ENCODE data around the gene CACNA1A. TPM values are rescaled to one million over a fixed set of nuclear protein-coding genes. Genes with fewer than 3 reads are reported as not detected.

Gene CACNA1A
- total RNA-seq, 2 experiments from 2014 or later, result 1.4 to 2.1 TPM

- no peak for DNase-seq
- ATAC-seq, result no peak
- H3K4me3 Mint-ChIP-seq, result no peak overlapping the region
- peaks cover 30% of the 10 kb centered on the region for H3K27me3 Mint-ChIP-seq
- H3K36me3 Mint-ChIP-seq, result no peaks in the 10 kb centered on the region
- no peaks in the 10 kb centered on the region for H3K4me1 Mint-ChIP-seq
- CTCF ChIA-PET, result no interaction called here
- no peak overlapping the region for H3K27ac Mint-ChIP-seq
- no peaks in the 10 kb centered on the region for H3K9me3 Mint-ChIP-seq (ENCODE audit: low read depth)
These were observed 5.7 kb upstream of the CACNA1A start for GRCh38 chr19:13511947-13512346.

GRCh38 chr19:13507053-13507611 lies 853 bp upstream of the CACNA1A start:
- Mint-ChIP-seq H3K4me3 (no peak overlapping the region), H3K4me1 (no peaks in the 10 kb centered on the region), H3K9me3 (ENCODE audit: low read depth) (no peaks in the 10 kb centered on the region), H3K27ac (no peak overlapping the region), H3K27me3 (peaks cover 56% of the 10 kb centered on the region), H3K36me3 (no peaks in the 10 kb centered on the region)
- CTCF ChIA-PET, result no interaction called here
- ATAC-seq (no peak), DNase-seq (no peak)

GRCh38 chr19:13505761-13506470 lies 363 bp downstream of the CACNA1A start:
- H3K9me3 Mint-ChIP-seq (ENCODE audit: low read depth), result no peaks in the 10 kb centered on the region
- CTCF ChIA-PET, result no interaction called here
- H3K4me3 Mint-ChIP-seq, result no peak overlapping the region
- H3K36me3 Mint-ChIP-seq, result no peaks in the 10 kb centered on the region
- H3K4me1 Mint-ChIP-seq, result no peaks in the 10 kb centered on the region
- no peak for ATAC-seq
- H3K27me3 Mint-ChIP-seq, result peaks cover 56% of the 10 kb centered on the region
- H3K27ac Mint-ChIP-seq, result no peak overlapping the region
- no peak for DNase-seq

- DNase-seq (no peak), ATAC-seq (no peak)
- H3K4me3 Mint-ChIP-seq, result no peak overlapping the region
- H3K27me3 Mint-ChIP-seq, result peaks cover 53% of the 10 kb centered on the region
- H3K36me3 Mint-ChIP-seq, result no peaks in the 10 kb centered on the region
- no peaks in the 10 kb centered on the region for H3K9me3 Mint-ChIP-seq (ENCODE audit: low read depth)
- no peaks in the 10 kb centered on the region for H3K4me1 Mint-ChIP-seq
- CTCF ChIA-PET, result no interaction called here
- no peak overlapping the region for H3K27ac Mint-ChIP-seq
These were observed 1.0 kb downstream of the CACNA1A start for GRCh38 chr19:13505164-13505695.

- Mint-ChIP-seq H3K36me3 (no peaks in the 10 kb centered on the region), H3K4me3 (no peak overlapping the region)
- no peak for ATAC-seq
These were observed 2.6 kb downstream of the CACNA1A start for GRCh38 chr19:13503570-13504235.

GRCh38 chr19:13502231-13502630 lies 4.0 kb downstream of the CACNA1A start:
- ATAC-seq (no peak), DNase-seq (no peak)
- Mint-ChIP-seq H3K27me3 (peaks cover 31% of the 10 kb centered on the region), H3K36me3 (no peaks in the 10 kb centered on the region), H3K4me3 (no peak overlapping the region), H3K4me1 (no peaks in the 10 kb centered on the region), H3K9me3 (ENCODE audit: low read depth) (no peaks in the 10 kb centered on the region), H3K27ac (no peak overlapping the region)
- CTCF ChIA-PET, result no interaction called here

More at GRCh38 chr19:13503570-13504235, 2.6 kb downstream of the CACNA1A start:
- Mint-ChIP-seq H3K4me1 (no peaks in the 10 kb centered on the region), H3K27ac (no peak overlapping the region), H3K9me3 (ENCODE audit: low read depth) (no peaks in the 10 kb centered on the region), H3K27me3 (peaks cover 42% of the 10 kb centered on the region)
- DNase-seq, result no peak
- CTCF ChIA-PET, result no interaction called here

GRCh38 chr19:13499692-13500091 lies 6.6 kb downstream of the CACNA1A start:
- Mint-ChIP-seq H3K9me3 (ENCODE audit: low read depth) (no peaks in the 10 kb centered on the region), H3K27ac (no peak overlapping the region), H3K36me3 (no peaks in the 10 kb centered on the region), H3K4me1 (no peaks in the 10 kb centered on the region), H3K27me3 (peaks cover 16% of the 10 kb centered on the region), H3K4me3 (no peak overlapping the region)
- CTCF ChIA-PET, result no interaction called here
- no peak for DNase-seq
- ATAC-seq, result no peak

GRCh38 chr19:13493516-13494310 lies 12.6 kb downstream of the CACNA1A start:
- no peaks in the 10 kb centered on the region for H3K4me1 Mint-ChIP-seq
- DNase-seq, result no peak
- H3K4me3 Mint-ChIP-seq, result no peak overlapping the region
- CTCF ChIA-PET, result interaction anchor here (1.6 kb wide), 1 partner anchor 95 kb away, joined by 3 read pairs; no protein-coding TSS in a partner anchor
- no peaks in the 10 kb centered on the region for H3K36me3 Mint-ChIP-seq
- no peak overlapping the region for H3K27ac Mint-ChIP-seq
- no peaks in the 10 kb centered on the region for H3K27me3 Mint-ChIP-seq
- H3K9me3 Mint-ChIP-seq (ENCODE audit: low read depth), result no peaks in the 10 kb centered on the region
- no peak for ATAC-seq

- Mint-ChIP-seq H3K27ac (no peak overlapping the region), H3K4me1 (no peaks in the 10 kb centered on the region), H3K4me3 (no peak overlapping the region), H3K9me3 (ENCODE audit: low read depth) (no peaks in the 10 kb centered on the region), H3K36me3 (no peaks in the 10 kb centered on the region), H3K27me3 (no peaks in the 10 kb centered on the region)
- ATAC-seq (no peak), DNase-seq (no peak)
- CTCF ChIA-PET, result no interaction called here
These were observed 14.2 kb downstream of the CACNA1A start for GRCh38 chr19:13492128-13492527.

GRCh38 chr19:13487985-13488384 lies 18.3 kb downstream of the CACNA1A start:
- CTCF ChIA-PET, result no interaction called here
- Mint-ChIP-seq H3K36me3 (no peaks in the 10 kb centered on the region), H3K4me3 (no peak overlapping the region), H3K27me3 (no peaks in the 10 kb centered on the region), H3K27ac (no peak overlapping the region), H3K9me3 (ENCODE audit: low read depth) (peaks cover 3% of the 10 kb centered on the region), H3K4me1 (no peaks in the 10 kb centered on the region)
- ATAC-seq (no peak), DNase-seq (no peak)

GRCh38 chr19:13484166-13484565 lies 22.1 kb downstream of the CACNA1A start:
- Mint-ChIP-seq H3K27me3 (no peaks in the 10 kb centered on the region), H3K4me3 (no peak overlapping the region), H3K27ac (no peak overlapping the region), H3K4me1 (no peaks in the 10 kb centered on the region), H3K9me3 (ENCODE audit: low read depth) (peaks cover 10% of the 10 kb centered on the region), H3K36me3 (no peaks in the 10 kb centered on the region)
- CTCF ChIA-PET, result no interaction called here
- no peak for DNase-seq
- ATAC-seq, result no peak

GRCh38 chr19:13483215-13483614 lies 23.1 kb downstream of the CACNA1A start:
- no peak for ATAC-seq
- Mint-ChIP-seq H3K4me3 (no peak overlapping the region), H3K9me3 (ENCODE audit: low read depth) (peaks cover 10% of the 10 kb centered on the region), H3K36me3 (no peaks in the 10 kb centered on the region), H3K27me3 (no peaks in the 10 kb centered on the region), H3K27ac (no peak overlapping the region), H3K4me1 (no peaks in the 10 kb centered on the region)
- CTCF ChIA-PET, result no interaction called here
- DNase-seq, result no peak

- H3K9me3 Mint-ChIP-seq (ENCODE audit: low read depth), result peaks cover 37% of the 10 kb centered on the region
- ATAC-seq (no peak), DNase-seq (no peak)
- no peaks in the 10 kb centered on the region for H3K27me3 Mint-ChIP-seq
- no peak overlapping the region for H3K27ac Mint-ChIP-seq
- no peak overlapping the region for H3K4me3 Mint-ChIP-seq
- H3K4me1 Mint-ChIP-seq, result no peaks in the 10 kb centered on the region
- H3K36me3 Mint-ChIP-seq, result peaks cover 2% of the 10 kb centered on the region
- CTCF ChIA-PET, result no interaction called here
These were observed 27.7 kb downstream of the CACNA1A start for GRCh38 chr19:13478576-13478975.

All from activated CD8-positive, alpha-beta memory T cell treated with anti-CD3 and anti-CD28 coated beads, Interleukin-2, amount 10 ng/mL, durations not matched to agents 7 days and 5 days (primary cell).